GM13976 (cell line): ENCODE measurements around the gene KDSR.

ENCODE experiments used
- DNase-seq: peaks from one replicate; pipeline ENCODE4 v3.0.0; 2012; ENCODE audit warnings: low spot score
- CTCF ChIP-seq: IDR thresholded peaks from 2 replicates; pipeline ENCODE4 v1.5.1; 2012; ENCODE audit warnings: borderline replicate concordance, mild to moderate bottlenecking; ENCODE audit not compliant: insufficient read depth; ENCODE audit errors: extremely low read depth, missing control alignments, control extremely low read depth
- in situ Hi-C: fragments of 300-500 bp; cut with MboI; formaldehyde crosslinking; loops from one replicate; pipeline ENCODE4 v1.12.0; 2022; ENCODE audit warnings: low sequenced_read_pairs, mixed read lengths, inconsistent platforms; ENCODE audit not compliant: unreplicated experiment

Gene KDSR

GRCh38 chr18:63319383-63320122 lies 47.5 kb downstream of the KDSR start, which contains the start of gene BCL2:
Gene BCL2 (minus strand): TSS chr18:63319769.
- DNase-seq = no peak
- no peak for TF ChIP-seq CTCF
- in situ Hi-C loops = loop anchor here (5.0 kb wide), 2 partner anchors 162 to 302 kb away; no protein-coding TSS in a partner anchor

- in situ Hi-C loops = loop anchor here (5.0 kb wide), 1 partner anchor 162 kb away; no protein-coding TSS in a partner anchor
- no peak for DNase-seq
- TF ChIP-seq CTCF = no peak
Observed at GRCh38 chr18:63318889-63319382, 48.1 kb downstream of the KDSR start.

- in situ Hi-C loops = loop anchor here (5.0 kb wide), 1 partner anchor 161 kb away; no protein-coding TSS in a partner anchor
- peak; percentile 81 for TF ChIP-seq CTCF
- DNase-seq = peak; percentile 81
Observed at GRCh38 chr18:63317982-63318888, 48.8 kb downstream of the KDSR start.

- no peak for DNase-seq
- TF ChIP-seq CTCF = no peak
- in situ Hi-C loops = loop anchor here (5.0 kb wide), 1 partner anchor 160 kb away; no protein-coding TSS in a partner anchor
Observed at GRCh38 chr18:63317556-63317946, 49.5 kb downstream of the KDSR start.

GRCh38 chr18:63316612-63317555 lies 50.1 kb downstream of the KDSR start:
- no peak for DNase-seq
- no peak for TF ChIP-seq CTCF
- in situ Hi-C loops = loop anchor here (5.0 kb wide), 1 partner anchor 160 kb away; no protein-coding TSS in a partner anchor

GRCh38 chr18:63315876-63316275 lies 51.1 kb downstream of the KDSR start:
- in situ Hi-C loops = loop anchor here (5.0 kb wide), 1 partner anchor 159 kb away; no protein-coding TSS in a partner anchor
- TF ChIP-seq CTCF = no peak

More at GRCh38 chr18:63315876-63316275, 51.1 kb downstream of the KDSR start:
- DNase-seq = no peak
